HG02870 (cell line): Measurements from ENCODE around the gene SLCO1C1.

ENCODE experiments used
- ATAC-seq: cut with Tn5 transposase; IDR thresholded peaks from one replicate; pipeline ENCODE4 v1.9.1; 2021; ENCODE audit warnings: mild to moderate bottlenecking, moderate library complexity; ENCODE audit not compliant: unreplicated experiment

The SLCO1C1 gene

GRCh38 chr12:20792971-20793370, 97.8 kb downstream of the SLCO1C1 start:
- ATAC-seq, result no peak

GRCh38 chr12:20798554-20798953, 103.4 kb downstream of the SLCO1C1 start:
- ATAC-seq, result no peak

- ATAC-seq, result no peak
These were observed 105.0 kb downstream of the SLCO1C1 start for GRCh38 chr12:20800160-20800559.

GRCh38 chr12:20801035-20801434, 105.9 kb downstream of the SLCO1C1 start:
- no peak for ATAC-seq
